ENCODE data around the gene TSPAN19.

DNA sequence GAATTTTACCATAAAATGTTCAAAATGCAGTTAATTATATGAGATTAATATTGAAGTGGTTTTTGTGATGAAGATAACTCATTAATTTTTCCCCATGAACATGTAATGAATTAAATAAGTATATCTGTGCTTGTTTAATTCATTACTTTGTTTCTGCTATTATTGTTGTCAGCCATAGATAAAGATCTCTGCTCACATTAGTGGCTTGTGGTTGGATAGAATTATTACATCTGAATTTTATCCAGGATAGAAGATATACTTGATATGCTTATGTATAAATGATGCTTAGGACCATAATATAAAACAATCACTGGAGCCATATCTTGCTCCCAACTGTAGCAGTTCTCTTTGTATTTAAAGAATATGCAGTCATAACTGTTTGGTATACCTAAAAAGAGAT, 18.5 kb downstream of the TSPAN19 start:
- TF ChIP-seq CTCF (IDR thresholded peaks at IDR 0.05) (no peak), POLR2A (IDR thresholded peaks at IDR 0.05) (no peak)

Data from adrenal gland (tissue), 5 donors.